K562 (cell line): ENCODE results near the gene KCNH2. TPM values are rescaled to one million over a fixed set of nuclear protein-coding genes. Genes with fewer than 3 reads are reported as not detected.

Source experiments
- EHMT2 ChIP-seq: fragments of 450-650 bp; IDR thresholded peaks from 2 replicates; pipeline ENCODE4 v1.6.1; 2018; ENCODE audit warnings: antibody characterized with exemption
- L3MBTL2 ChIP-seq: fragments of 450-650 bp; IDR thresholded peaks from 2 replicates; pipeline ENCODE4 v1.6.1; 2016; ENCODE audit warnings: mild to moderate bottlenecking, moderate library complexity
- MTA1 ChIP-seq: fragments of 450-650 bp; IDR thresholded peaks from 2 replicates; pipeline ENCODE4 v1.6.1; 2017; ENCODE audit warnings: borderline replicate concordance
- MYBL2 ChIP-seq, 2 experiments: fragments of 450-650 bp in 1 of 2; sonication (generic) in 1 of 2; formaldehyde crosslinking in 1 of 2; IDR thresholded peaks; 2 replicates each; pipeline versions ENCODE4 v1.6.1 to v1.8.1; 2017 to 2022; ENCODE audit warnings: borderline replicate concordance in 1 of 2, inconsistent platforms in 1 of 2, low read depth in 1 of 2, mild to moderate bottlenecking in 1 of 2, missing genetic modification reagents in 1 of 2, moderate library complexity in 1 of 2
- RB1 ChIP-seq: fragments of 450-650 bp; IDR thresholded peaks from 2 replicates; pipeline ENCODE4 v1.6.1; 2017; ENCODE audit warnings: low read depth, mild to moderate bottlenecking
- RBM34 ChIP-seq: fragments of 200-400 bp; formaldehyde crosslinking; IDR thresholded peaks from 2 replicates; pipeline ENCODE4 v1.6.1; 2018; ENCODE audit warnings: low read length, borderline replicate concordance; ENCODE audit not compliant: insufficient read depth
- SAFB2 ChIP-seq: fragments of 200-400 bp; formaldehyde crosslinking; IDR thresholded peaks from 2 replicates; pipeline ENCODE4 v1.6.1; 2018; ENCODE audit warnings: borderline replicate concordance, low read length, low read depth, moderate library complexity; ENCODE audit not compliant: severe bottlenecking
- SNRNP70 ChIP-seq: fragments of 200-400 bp; formaldehyde crosslinking; optimal IDR thresholded peaks from 2 replicates; pipeline ENCODE3; 2017; ENCODE audit warnings: low read depth, low read length
- TEAD2 ChIP-seq: fragments of 450-650 bp; IDR thresholded peaks from 2 replicates; pipeline ENCODE4 v1.6.1; 2016; ENCODE audit warnings: missing genetic modification characterization, control low read depth, missing compliant biosample characterization
- ZBTB7A ChIP-seq: IDR thresholded peaks from 2 replicates; pipeline ENCODE4 v1.6.1; 2011; ENCODE audit warnings: low read depth, mild to moderate bottlenecking, low read length, moderate library complexity, borderline replicate concordance; ENCODE audit not compliant: control insufficient read depth
- ZKSCAN1 ChIP-seq: fragments of 150-350 bp; IDR thresholded peaks from 2 replicates; pipeline ENCODE4 v1.6.1; 2016; ENCODE audit warnings: low read depth, low read length
- polyA plus RNA-seq, 8 experiments: library from polyadenylated mRNA; depleted of rRNA in 4 of 8; stranded (reverse) in 5 of 8; unstranded in 3 of 8; fragments of >200 nt; fragmentation: Nextera tagmentation in 2 of 8; fragmentation: Illumina TruSeq in 1 of 8; extraction: Ambion mirVana in 2 of 8; extraction: Trizol in 1 of 8; gene quantifications; 2 replicates each; pipeline versions ENCODE4 v1.2.1 to v1.2.3, GENCODE V29; 2011 to 2014; ENCODE audit warnings: inconsistent platforms in 1 of 8, missing spikeins in 1 of 8
- total RNA-seq, 7 experiments: library from RNA; depleted of rRNA in 6 of 7; stranded (reverse); fragments of >200 nt in 6 of 7; fragmentation: Illumina TruSeq in 2 of 7; extraction: Trizol in 2 of 7; gene quantifications; 2 replicates each; pipeline versions ENCODE4 v1.2.1 to v1.2.3, GENCODE V29; 2011 to 2021; ENCODE audit warnings: low replicate concordance in 1 of 7
- TF ChIP-seq, protein P1 (sequence below): fragments of 200-800 bp; sonication (Bioruptor generic); IDR thresholded peaks from 2 replicates; pipeline ENCODE4 v1.6.1; 2017; ENCODE audit warnings: missing genetic modification characterization, missing compliant biosample characterization
- TF ChIP-seq, protein P2 (sequence below), 2 experiments: fragments of 450-650 bp; formaldehyde crosslinking in 1 of 2; IDR thresholded peaks; 2 replicates each; pipeline versions ENCODE4 v1.4.0 to v1.6.1; 2014 to 2020; ENCODE audit warnings: mild to moderate bottlenecking in 2 of 2, borderline replicate concordance in 1 of 2, low read depth in 1 of 2

The KCNH2 gene
- total and polyA plus RNA-seq, 9 of the 15 experiments (the other 6 are each of a cell fraction or from before 2014, with no cell fraction given) = 18.1 to 368 (median 218) TPM

DNA sequence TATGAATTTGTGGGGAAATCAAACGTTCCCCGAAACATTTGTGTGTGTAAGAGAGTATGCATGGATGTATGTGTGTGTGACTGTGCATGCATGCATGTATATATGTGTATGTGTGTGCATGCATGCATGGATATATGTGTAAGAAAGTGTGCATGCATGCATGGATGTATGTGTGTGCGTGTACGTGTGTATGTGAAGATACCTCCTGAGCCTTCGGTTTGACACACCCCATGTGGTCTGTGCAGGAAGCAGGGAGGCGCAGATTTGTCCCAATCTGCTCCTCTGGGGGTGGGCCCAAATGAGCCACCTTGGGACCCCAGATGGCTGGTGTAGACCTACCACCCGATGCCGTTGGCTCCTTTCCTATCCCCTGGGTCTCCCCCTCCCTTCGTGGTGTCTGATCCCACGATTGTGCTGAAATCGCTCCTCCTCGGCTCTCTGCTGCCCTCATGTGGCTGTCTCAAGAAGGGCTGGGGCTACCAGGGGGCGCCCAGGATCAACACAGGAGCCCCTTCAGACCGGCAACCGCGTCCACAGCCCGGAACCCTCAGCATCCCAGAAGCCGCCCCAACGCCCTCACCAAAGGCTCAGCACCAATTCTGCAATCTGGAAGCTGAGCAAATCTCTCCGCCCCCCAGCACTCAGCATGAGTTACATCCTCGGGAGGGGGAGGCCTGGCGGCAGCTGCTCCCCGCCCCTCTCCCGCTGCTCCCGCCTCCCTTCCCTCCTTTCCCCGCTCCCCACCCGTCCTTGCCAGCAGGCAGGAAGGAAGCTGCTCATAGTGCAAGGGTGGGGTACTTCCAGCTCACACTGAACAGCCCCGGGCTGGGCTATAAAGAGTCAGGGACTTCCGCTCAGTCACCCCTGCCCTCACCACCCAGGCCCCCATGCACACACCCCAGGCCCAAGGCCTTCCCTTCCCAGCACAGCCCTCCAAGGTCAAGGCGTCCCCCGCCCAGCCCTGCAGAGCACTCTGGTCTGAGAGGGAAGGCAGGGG lies 10.4 kb upstream of the KCNH2 start (continued):
- TF ChIP-seq RBM34 = no peak
- TF ChIP-seq SNRNP70 = no peak
- peak; percentile 97 for TF ChIP-seq ZBTB7A
- no peak for TF ChIP-seq SAFB2
- peak; percentile 55 for TF ChIP-seq L3MBTL2
- 0 out of 2 replicates have a peak, but pooled peaks have one; percentile 46 for TF ChIP-seq ZKSCAN1
- TF ChIP-seq, protein P1, sequence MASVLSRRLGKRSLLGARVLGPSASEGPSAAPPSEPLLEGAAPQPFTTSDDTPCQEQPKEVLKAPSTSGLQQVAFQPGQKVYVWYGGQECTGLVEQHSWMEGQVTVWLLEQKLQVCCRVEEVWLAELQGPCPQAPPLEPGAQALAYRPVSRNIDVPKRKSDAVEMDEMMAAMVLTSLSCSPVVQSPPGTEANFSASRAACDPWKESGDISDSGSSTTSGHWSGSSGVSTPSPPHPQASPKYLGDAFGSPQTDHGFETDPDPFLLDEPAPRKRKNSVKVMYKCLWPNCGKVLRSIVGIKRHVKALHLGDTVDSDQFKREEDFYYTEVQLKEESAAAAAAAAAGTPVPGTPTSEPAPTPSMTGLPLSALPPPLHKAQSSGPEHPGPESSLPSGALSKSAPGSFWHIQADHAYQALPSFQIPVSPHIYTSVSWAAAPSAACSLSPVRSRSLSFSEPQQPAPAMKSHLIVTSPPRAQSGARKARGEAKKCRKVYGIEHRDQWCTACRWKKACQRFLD (CRISPR knock-in tag) = 0 out of 2 replicates have a peak, but pooled peaks have one; percentile 46
- no peak for TF ChIP-seq EHMT2
- no peak for TF ChIP-seq TEAD2
- no peak for TF ChIP-seq MYBL2 (IDR thresholded peaks at IDR 0.05; ENCODE audit: low read depth)
- 0 out of 2 replicates have a peak, but pooled peaks have one; percentile 63 for TF ChIP-seq MYBL2 (CRISPR knock-in tag; IDR thresholded peaks at IDR 0.05; ENCODE audit: borderline replicate concordance)
- TF ChIP-seq RB1 = peak; percentile 60
- no peak for TF ChIP-seq MTA1
- TF ChIP-seq, protein P2, sequence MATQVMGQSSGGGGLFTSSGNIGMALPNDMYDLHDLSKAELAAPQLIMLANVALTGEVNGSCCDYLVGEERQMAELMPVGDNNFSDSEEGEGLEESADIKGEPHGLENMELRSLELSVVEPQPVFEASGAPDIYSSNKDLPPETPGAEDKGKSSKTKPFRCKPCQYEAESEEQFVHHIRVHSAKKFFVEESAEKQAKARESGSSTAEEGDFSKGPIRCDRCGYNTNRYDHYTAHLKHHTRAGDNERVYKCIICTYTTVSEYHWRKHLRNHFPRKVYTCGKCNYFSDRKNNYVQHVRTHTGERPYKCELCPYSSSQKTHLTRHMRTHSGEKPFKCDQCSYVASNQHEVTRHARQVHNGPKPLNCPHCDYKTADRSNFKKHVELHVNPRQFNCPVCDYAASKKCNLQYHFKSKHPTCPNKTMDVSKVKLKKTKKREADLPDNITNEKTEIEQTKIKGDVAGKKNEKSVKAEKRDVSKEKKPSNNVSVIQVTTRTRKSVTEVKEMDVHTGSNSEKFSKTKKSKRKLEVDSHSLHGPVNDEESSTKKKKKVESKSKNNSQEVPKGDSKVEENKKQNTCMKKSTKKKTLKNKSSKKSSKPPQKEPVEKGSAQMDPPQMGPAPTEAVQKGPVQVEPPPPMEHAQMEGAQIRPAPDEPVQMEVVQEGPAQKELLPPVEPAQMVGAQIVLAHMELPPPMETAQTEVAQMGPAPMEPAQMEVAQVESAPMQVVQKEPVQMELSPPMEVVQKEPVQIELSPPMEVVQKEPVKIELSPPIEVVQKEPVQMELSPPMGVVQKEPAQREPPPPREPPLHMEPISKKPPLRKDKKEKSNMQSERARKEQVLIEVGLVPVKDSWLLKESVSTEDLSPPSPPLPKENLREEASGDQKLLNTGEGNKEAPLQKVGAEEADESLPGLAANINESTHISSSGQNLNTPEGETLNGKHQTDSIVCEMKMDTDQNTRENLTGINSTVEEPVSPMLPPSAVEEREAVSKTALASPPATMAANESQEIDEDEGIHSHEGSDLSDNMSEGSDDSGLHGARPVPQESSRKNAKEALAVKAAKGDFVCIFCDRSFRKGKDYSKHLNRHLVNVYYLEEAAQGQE (IDR thresholded peaks at IDR 0.05; ENCODE audit: borderline replicate concordance) = peak; percentile 94
- TF ChIP-seq, protein P2 (CRISPR knock-in tag; IDR thresholded peaks at IDR 0.05; ENCODE audit: low read depth) = peak; percentile 76; the same call in 1 of the 2 replicates
